IMR-90 (cell line): ENCODE results near the gene VAT1L. TPM values are rescaled to one million over a fixed set of nuclear protein-coding genes. Genes with fewer than 3 reads are reported as not detected.

Experiments used
- ATAC-seq: fragments of 200-7000 bp; cut with Tn5 transposase; 2 replicates; pipeline ENCODE4 v1.9.1; 2020; ENCODE audit warnings: low read depth, mild to moderate bottlenecking, moderate library complexity
- BruUV-seq: library from RNA; stranded (reverse); fragments of 400-500 nt; replicated peaks from 2 replicates; lab custom pipeline; 2021; lab: Mats Ljungman, UMichigan
- CTCF ChIA-PET: fragments of 300-600 bp; formaldehyde crosslinking; extraction: SDS; loops from one replicate; lab custom pipeline; 2021; ENCODE audit warnings: antibody characterized with exemption; lab: Yijun Ruan, JAX
- POLR2A ChIA-PET: fragments of 300-600 bp; sonication (Branson Sonifier 250); formaldehyde crosslinking; loops from one replicate; lab custom pipeline; 2022; ENCODE audit warnings: antibody characterized with exemption; ENCODE audit not compliant: unreplicated experiment; lab: Charles Lee
- DNase-seq: peaks from one replicate; pipeline ENCODE4 v3.0.0; 2013
- H2AFZ ChIP-seq: replicated peaks from 2 replicates; pipeline ENCODE3; 2013; ENCODE audit warnings: low read length, mild to moderate bottlenecking; ENCODE audit not compliant: poor library complexity
- H2AK5ac ChIP-seq: 2 replicates; pipeline ENCODE4 v1.6.1; 2013; ENCODE audit warnings: low read depth, low read length, inconsistent platforms
- H2AK9ac ChIP-seq: replicated peaks from 2 replicates; pipeline ENCODE3; 2013; ENCODE audit warnings: mild to moderate bottlenecking, low read depth, low read length, moderate library complexity; ENCODE audit not compliant: poor library complexity
- H2BK120ac ChIP-seq: 2 replicates; pipeline ENCODE4 v1.6.1; 2013; ENCODE audit warnings: low read depth, low read length, inconsistent platforms
- H2BK15ac ChIP-seq: 3 replicates; pipeline ENCODE4 v1.6.1; 2013; ENCODE audit warnings: low read depth, low read length, inconsistent platforms
- H2BK20ac ChIP-seq: 2 replicates; pipeline ENCODE4 v1.6.1; 2013; ENCODE audit warnings: low read depth, mild to moderate bottlenecking, inconsistent platforms, low read length, moderate library complexity
- H2BK5ac ChIP-seq: 2 replicates; pipeline ENCODE4 v1.6.1; 2013; ENCODE audit warnings: mild to moderate bottlenecking, low read depth, low read length, inconsistent platforms; ENCODE audit not compliant: poor library complexity, severe bottlenecking
- H3K14ac ChIP-seq: replicated peaks from 2 replicates; pipeline ENCODE4 v1.6.1; 2013; ENCODE audit warnings: low read depth, low read length, inconsistent platforms
- H3K18ac ChIP-seq: 2 replicates; pipeline ENCODE4 v1.6.1; 2013; ENCODE audit warnings: low read depth, low read length, control low read depth
- H3K23ac ChIP-seq: 2 replicates; pipeline ENCODE4 v1.6.1; 2013; ENCODE audit warnings: low read depth, low read length, inconsistent platforms
- H3K27ac ChIP-seq: 2 replicates; pipeline ENCODE4 v1.5.1; 2013; ENCODE audit warnings: mild to moderate bottlenecking, control low read depth, low read length; ENCODE audit not compliant: insufficient read depth
- H3K27me3 ChIP-seq: 2 replicates; pipeline ENCODE4 v1.6.1; 2013; ENCODE audit warnings: low read length; ENCODE audit not compliant: control insufficient read depth, insufficient read depth
- H3K36me3 ChIP-seq: 2 replicates; pipeline ENCODE4 v1.6.1; 2013; ENCODE audit warnings: low read length, mixed read lengths; ENCODE audit not compliant: control insufficient read depth, insufficient read depth
- H3K4ac ChIP-seq: 2 replicates; pipeline ENCODE4 v1.6.1; 2013; ENCODE audit warnings: low read depth, low read length, inconsistent platforms
- H3K4me1 ChIP-seq: 2 replicates; pipeline ENCODE4 v1.6.1; 2013; ENCODE audit warnings: low read length, mixed read lengths; ENCODE audit not compliant: control insufficient read depth, insufficient read depth
- H3K4me2 ChIP-seq: 2 replicates; pipeline ENCODE4 v1.6.1; 2013; ENCODE audit warnings: low read depth, mild to moderate bottlenecking, control low read depth, low read length, moderate library complexity
- H3K4me3 ChIP-seq: 2 replicates; pipeline ENCODE4 v1.5.1; 2013; ENCODE audit warnings: low read depth, mild to moderate bottlenecking, control low read depth, low read length, moderate library complexity; ENCODE audit not compliant: insufficient read depth
- H3K56ac ChIP-seq: 2 replicates; pipeline ENCODE4 v1.6.1; 2013; ENCODE audit warnings: low read length, inconsistent platforms; ENCODE audit not compliant: insufficient read depth; ENCODE audit errors: extremely low read depth
- H3K79me1 ChIP-seq, 2 experiments: 2 replicates each; pipeline ENCODE4 v1.6.1; 2013; ENCODE audit warnings: low read length in 2 of 2, inconsistent platforms in 1 of 2, low read depth in 1 of 2
- H3K9ac ChIP-seq: 2 replicates; pipeline ENCODE4 v1.6.1; 2013; ENCODE audit warnings: low read depth, low read length, control low read depth
- H3K9me1 ChIP-seq: 2 replicates; pipeline ENCODE4 v1.6.1; 2013; ENCODE audit warnings: low read length, inconsistent platforms; ENCODE audit not compliant: insufficient read depth
- H3K9me3 ChIP-seq: 2 replicates; pipeline ENCODE4 v1.6.1; 2013; ENCODE audit warnings: low read length; ENCODE audit not compliant: control insufficient read depth, insufficient read depth
- H4K20me1 ChIP-seq: 2 replicates; pipeline ENCODE4 v1.6.1; 2013; ENCODE audit warnings: low read length, inconsistent platforms; ENCODE audit not compliant: insufficient read depth
- H4K5ac ChIP-seq: 2 replicates; pipeline ENCODE4 v1.6.1; 2013; ENCODE audit warnings: mild to moderate bottlenecking, low read depth, low read length, control low read depth
- H4K8ac ChIP-seq, 2 experiments: 2 replicates each; pipeline ENCODE4 v1.6.1; 2013; ENCODE audit warnings: low read depth in 2 of 2, low read length in 2 of 2, control low read depth in 1 of 2, inconsistent platforms in 1 of 2
- H4K91ac ChIP-seq: 2 replicates; pipeline ENCODE4 v1.6.1; 2013; ENCODE audit warnings: low read depth, low read length, inconsistent platforms; ENCODE audit not compliant: insufficient read depth
- BHLHE40 ChIP-seq: fragments of 150-350 bp; IDR thresholded peaks from 2 replicates; pipeline ENCODE4 v1.6.1; 2016; ENCODE audit warnings: mild to moderate bottlenecking, low read depth, low read length
- CEBPB ChIP-seq: IDR thresholded peaks from 2 replicates; pipeline ENCODE4 v1.6.1; 2012; ENCODE audit warnings: low read depth, low read length, improper control_type of control experiment
- CHD1 ChIP-seq: IDR thresholded peaks from 2 replicates; pipeline ENCODE4 v1.6.1; 2012; ENCODE audit warnings: low read depth, low read length, improper control_type of control experiment
- FOS ChIP-seq: fragments of 150-350 bp; IDR thresholded peaks from 2 replicates; pipeline ENCODE4 v1.6.1; 2016; ENCODE audit warnings: low read depth, low read length
- MAFK ChIP-seq: IDR thresholded peaks from 2 replicates; pipeline ENCODE4 v1.6.1; 2012; ENCODE audit warnings: low read depth, low read length, improper control_type of control experiment
- MXI1 ChIP-seq: IDR thresholded peaks from 2 replicates; pipeline ENCODE4 v1.6.1; 2012; ENCODE audit warnings: low read depth, mild to moderate bottlenecking, low read length, moderate library complexity, borderline replicate concordance
- NFE2L2 ChIP-seq: fragments of 150-350 bp; IDR thresholded peaks from 2 replicates; pipeline ENCODE4 v1.6.1; 2016; ENCODE audit warnings: low read depth, mild to moderate bottlenecking, low read length
- POLR2A ChIP-seq: IDR thresholded peaks from 2 replicates; pipeline ENCODE4 v1.6.1; 2012; ENCODE audit warnings: mild to moderate bottlenecking, low read depth, low read length
- RAD21 ChIP-seq: IDR thresholded peaks from 2 replicates; pipeline ENCODE4 v1.6.1; 2012; ENCODE audit warnings: low read length, improper control_type of control experiment
- RCOR1 ChIP-seq: IDR thresholded peaks from 2 replicates; pipeline ENCODE4 v1.6.1; 2012; ENCODE audit warnings: mild to moderate bottlenecking, low read length, improper control_type of control experiment; ENCODE audit not compliant: insufficient replicate concordance
- RFX5 ChIP-seq: IDR thresholded peaks from 2 replicates; pipeline ENCODE4 v1.8.0; 2012; ENCODE audit warnings: low read depth, mild to moderate bottlenecking, low read length, moderate library complexity
- SMC3 ChIP-seq: fragments of 150-350 bp; IDR thresholded peaks from 2 replicates; pipeline ENCODE4 v1.6.1; 2016; ENCODE audit warnings: low read depth, mild to moderate bottlenecking, antibody characterized with exemption, low read length, moderate library complexity
- WGBS, 2 experiments: methylation state at CpG; one replicate each; pipeline versions ENCODE4 v1.1.5 to v1.1.7; 2013; ENCODE audit warnings: missing lambda C conversion rate in 2 of 2; ENCODE audit not compliant: insufficient read length in 1 of 2; ENCODE audit errors: extremely low coverage in 2 of 2; 5-methylcytosine and 5-hydroxymethylcytosine counted together
- dilution Hi-C: fragments of 300-500 bp; cut with HindIII; formaldehyde crosslinking; loops from one replicate; pipeline ENCODE4 v1.14.3; 2018; ENCODE audit warnings: low sequenced_read_pairs; ENCODE audit not compliant: unreplicated experiment
- in situ Hi-C: fragments of 300-500 bp; cut with MboI; formaldehyde crosslinking; loops from 3 replicates; pipeline ENCODE4 v1.14.3; 2019; ENCODE audit warnings: low sequenced_read_pairs, inconsistent platforms, mixed read lengths
- intact Hi-C: fragments of 100-400 bp; cut with micrococcal nuclease; formaldehyde crosslinking; loops from 2 replicates; pipeline ENCODE4 v1.10.0; 2022
- polyA plus RNA-seq, 3 experiments: library from polyadenylated mRNA; depleted of rRNA; stranded (reverse); fragments of >200 nt; gene quantifications; 2 replicates each; pipeline ENCODE4 v1.2.3, GENCODE V29; 2012; ENCODE audit warnings: low replicate concordance in 1 of 3
- total RNA-seq: library from RNA; depleted of rRNA; stranded (reverse); fragments of >200 nt; gene quantifications from 2 replicates; pipeline ENCODE4 v1.2.3, GENCODE V29; 2012
- TF ChIP-seq, protein P1 (sequence below): conservative IDR thresholded peaks from 2 replicates; pipeline ENCODE4 v1.5.1; 2012; ENCODE audit warnings: mild to moderate bottlenecking, low read depth, low read length, improper control_type of control experiment
- TF ChIP-seq, protein P2 (sequence below): fragments of 150-350 bp; IDR thresholded peaks from 2 replicates; pipeline ENCODE4 v1.6.1; 2017; ENCODE audit warnings: mild to moderate bottlenecking, antibody characterized with exemption, low read length, low read depth
- TF ChIP-seq, protein P3 (sequence below): fragments of 150-350 bp; IDR thresholded peaks from 2 replicates; pipeline ENCODE4 v1.6.1; 2016; ENCODE audit warnings: low read depth, mild to moderate bottlenecking, low read length, moderate library complexity, borderline replicate concordance

Gene VAT1L
- total and polyA plus RNA-seq, 2 of the 4 experiments (the other 2 are of a cell fraction), result 15.4 to 18.5 TPM

DNA sequence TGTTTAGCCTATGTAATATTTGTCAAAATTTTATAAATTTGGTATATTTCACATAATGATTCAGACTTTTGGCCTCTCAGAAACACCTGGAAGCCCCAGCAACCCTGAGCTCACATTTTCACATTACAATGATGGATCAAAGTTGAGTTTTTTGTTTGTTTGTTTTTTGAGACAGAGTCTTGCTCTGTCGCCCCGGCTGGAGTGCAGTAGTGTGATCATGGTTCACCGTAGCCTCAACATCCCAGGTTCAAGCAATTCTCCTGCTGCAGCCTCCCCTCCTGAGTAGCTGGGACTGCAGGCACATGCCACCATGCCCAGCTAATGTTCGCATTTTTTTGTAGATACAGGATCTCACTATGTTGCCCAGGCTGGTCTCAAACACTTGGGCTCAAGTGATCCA lies 10.6 kb upstream of the VAT1L start:
- in situ Hi-C loops (no loop called here), intact Hi-C loops (no loop called here), dilution Hi-C loops (no loop called here)
- no peak overlapping the region for H3K23ac ChIP-seq
- POLR2A ChIA-PET, result no interaction called here
- no peak overlapping the region for H3K18ac ChIP-seq
- no peak overlapping the region for H3K56ac ChIP-seq
- H2AFZ ChIP-seq, result no peak overlapping the region
- no peak overlapping the region for H2BK15ac ChIP-seq
- CTCF ChIA-PET, result no interaction called here
- H3K27ac ChIP-seq, result no peak overlapping the region
- no peak overlapping the region for H3K9ac ChIP-seq
- no peak overlapping the region for H2BK5ac ChIP-seq
- peak overlapping the region; percentile 12; the same call in 1 of the 2 replicates for H2BK120ac ChIP-seq
- H3K14ac ChIP-seq, result no peak overlapping the region
- no peak overlapping the region for H2BK20ac ChIP-seq
- H3K9me3 ChIP-seq, result no peaks in the 10 kb centered on the region
- H2AK9ac ChIP-seq, result no peak overlapping the region
- peak overlapping the region; percentile 42; the same call in 1 of the 2 replicates for H2AK5ac ChIP-seq
- no peaks in the 10 kb centered on the region for H3K79me1 ChIP-seq
- no peak for TF ChIP-seq MXI1
- TF ChIP-seq MAFK, result no peak
- no peak for TF ChIP-seq BHLHE40
- TF ChIP-seq CEBPB, result no peak
- TF ChIP-seq, protein P1, sequence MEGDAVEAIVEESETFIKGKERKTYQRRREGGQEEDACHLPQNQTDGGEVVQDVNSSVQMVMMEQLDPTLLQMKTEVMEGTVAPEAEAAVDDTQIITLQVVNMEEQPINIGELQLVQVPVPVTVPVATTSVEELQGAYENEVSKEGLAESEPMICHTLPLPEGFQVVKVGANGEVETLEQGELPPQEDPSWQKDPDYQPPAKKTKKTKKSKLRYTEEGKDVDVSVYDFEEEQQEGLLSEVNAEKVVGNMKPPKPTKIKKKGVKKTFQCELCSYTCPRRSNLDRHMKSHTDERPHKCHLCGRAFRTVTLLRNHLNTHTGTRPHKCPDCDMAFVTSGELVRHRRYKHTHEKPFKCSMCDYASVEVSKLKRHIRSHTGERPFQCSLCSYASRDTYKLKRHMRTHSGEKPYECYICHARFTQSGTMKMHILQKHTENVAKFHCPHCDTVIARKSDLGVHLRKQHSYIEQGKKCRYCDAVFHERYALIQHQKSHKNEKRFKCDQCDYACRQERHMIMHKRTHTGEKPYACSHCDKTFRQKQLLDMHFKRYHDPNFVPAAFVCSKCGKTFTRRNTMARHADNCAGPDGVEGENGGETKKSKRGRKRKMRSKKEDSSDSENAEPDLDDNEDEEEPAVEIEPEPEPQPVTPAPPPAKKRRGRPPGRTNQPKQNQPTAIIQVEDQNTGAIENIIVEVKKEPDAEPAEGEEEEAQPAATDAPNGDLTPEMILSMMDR, result no peak
- no peak for TF ChIP-seq RAD21
- TF ChIP-seq FOS, result no peak
- TF ChIP-seq, protein P2, sequence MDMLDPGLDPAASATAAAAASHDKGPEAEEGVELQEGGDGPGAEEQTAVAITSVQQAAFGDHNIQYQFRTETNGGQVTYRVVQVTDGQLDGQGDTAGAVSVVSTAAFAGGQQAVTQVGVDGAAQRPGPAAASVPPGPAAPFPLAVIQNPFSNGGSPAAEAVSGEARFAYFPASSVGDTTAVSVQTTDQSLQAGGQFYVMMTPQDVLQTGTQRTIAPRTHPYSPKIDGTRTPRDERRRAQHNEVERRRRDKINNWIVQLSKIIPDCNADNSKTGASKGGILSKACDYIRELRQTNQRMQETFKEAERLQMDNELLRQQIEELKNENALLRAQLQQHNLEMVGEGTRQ, result no peak
- TF ChIP-seq CHD1, result no peak
- no peak for TF ChIP-seq SMC3
- no peak for TF ChIP-seq RFX5
- TF ChIP-seq, protein P3, sequence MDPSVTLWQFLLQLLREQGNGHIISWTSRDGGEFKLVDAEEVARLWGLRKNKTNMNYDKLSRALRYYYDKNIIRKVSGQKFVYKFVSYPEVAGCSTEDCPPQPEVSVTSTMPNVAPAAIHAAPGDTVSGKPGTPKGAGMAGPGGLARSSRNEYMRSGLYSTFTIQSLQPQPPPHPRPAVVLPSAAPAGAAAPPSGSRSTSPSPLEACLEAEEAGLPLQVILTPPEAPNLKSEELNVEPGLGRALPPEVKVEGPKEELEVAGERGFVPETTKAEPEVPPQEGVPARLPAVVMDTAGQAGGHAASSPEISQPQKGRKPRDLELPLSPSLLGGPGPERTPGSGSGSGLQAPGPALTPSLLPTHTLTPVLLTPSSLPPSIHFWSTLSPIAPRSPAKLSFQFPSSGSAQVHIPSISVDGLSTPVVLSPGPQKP, result no peak
- TF ChIP-seq RCOR1, result no peak
- TF ChIP-seq POLR2A, result no peak
- TF ChIP-seq NFE2L2, result no peak
- H3K4me3 ChIP-seq, result no peak overlapping the region
- ATAC-seq (no peak), DNase-seq (no peak)
- no peaks in the 10 kb centered on the region for H3K36me3 ChIP-seq
- H4K91ac ChIP-seq, result no peak overlapping the region
- no CpG with 5 or more reads among the region's 4 CpGs for WGBS, 2 experiments
- no peaks in the 10 kb centered on the region for H3K27me3 ChIP-seq
- H3K4ac ChIP-seq, result no peak overlapping the region
- H3K9me1 ChIP-seq, result peaks cover 5% of the 10 kb centered on the region
- no peak overlapping the region for H4K8ac ChIP-seq
- no peak overlapping the region for H4K5ac ChIP-seq
- no TSS peak for BruUV-seq
- no peaks in the 10 kb centered on the region for H4K20me1 ChIP-seq
- H3K4me2 ChIP-seq, result no peak overlapping the region
- H3K4me1 ChIP-seq, result peaks cover 5% of the 10 kb centered on the region
